Suppressor macrophage treated with lipopolysaccharide for 1 hour (primary cell): ENCODE results near the gene TMEM62.
A peak's percentile ranks its signal among the peaks of the same experiment; 100 is the strongest.
"Not testable (repeated sequence)": the region's sequence is repeated elsewhere in the genome, so short reads cannot be mapped to it uniquely, and the experiment has no call there.

Experiments
- DNase-seq, 3 donors: peaks; one replicate each; pipeline ENCODE4 v3.0.0-alpha.2; 2020 to 2022

TMEM62 gene

DNA sequence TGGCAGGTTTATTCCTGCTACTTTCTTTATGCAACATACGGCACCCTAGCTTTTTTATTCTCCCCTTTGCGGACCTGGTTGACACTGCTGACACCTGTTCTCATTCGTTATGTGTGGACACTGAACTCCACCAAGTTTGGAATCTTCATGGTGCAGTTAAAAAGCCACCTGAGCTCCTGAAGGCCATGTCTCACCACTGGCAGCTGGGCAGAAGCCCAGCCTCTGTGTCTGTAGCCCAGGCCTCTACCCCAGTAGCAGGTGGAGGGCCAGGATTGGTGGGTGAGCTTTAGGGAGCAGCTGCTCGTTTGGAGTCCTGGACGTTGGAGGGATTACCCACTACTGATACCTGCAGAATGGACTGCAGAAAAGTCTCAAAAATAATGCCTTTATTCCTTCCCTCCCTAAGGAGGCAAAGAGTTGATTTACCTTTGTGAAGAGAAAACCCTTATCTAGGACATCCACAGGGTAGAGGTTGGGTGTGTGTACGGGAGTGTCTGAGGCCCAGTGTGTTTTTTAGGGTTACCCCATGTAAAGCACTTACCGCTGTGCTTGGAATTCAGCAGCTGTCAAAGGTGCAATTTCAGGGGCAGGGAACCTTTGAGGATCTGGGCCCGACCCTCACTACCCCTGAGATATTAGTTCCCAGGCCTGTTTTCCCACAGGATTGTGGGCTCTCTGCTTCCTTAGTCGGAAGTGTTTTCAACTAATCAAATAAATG, 51.2 kb downstream of the TMEM62 start:
- no peak for DNase-seq

- DNase-seq, result peak; percentile 91 to 96 (median 92)
These were observed 52.0 kb downstream of the TMEM62 start, which contains the start of gene CCNDBP1 for GRCh38 chr15:43185157-43186002. Gene CCNDBP1 (plus strand): TSS chr15:43185403. CDS start chr15:43185499, 96 bp downstream.

GRCh38 chr15:43186003-43186353, 52.6 kb downstream of the TMEM62 start:
- peak in 2 of 3 donors; percentile 24 to 33 for DNase-seq

DNA sequence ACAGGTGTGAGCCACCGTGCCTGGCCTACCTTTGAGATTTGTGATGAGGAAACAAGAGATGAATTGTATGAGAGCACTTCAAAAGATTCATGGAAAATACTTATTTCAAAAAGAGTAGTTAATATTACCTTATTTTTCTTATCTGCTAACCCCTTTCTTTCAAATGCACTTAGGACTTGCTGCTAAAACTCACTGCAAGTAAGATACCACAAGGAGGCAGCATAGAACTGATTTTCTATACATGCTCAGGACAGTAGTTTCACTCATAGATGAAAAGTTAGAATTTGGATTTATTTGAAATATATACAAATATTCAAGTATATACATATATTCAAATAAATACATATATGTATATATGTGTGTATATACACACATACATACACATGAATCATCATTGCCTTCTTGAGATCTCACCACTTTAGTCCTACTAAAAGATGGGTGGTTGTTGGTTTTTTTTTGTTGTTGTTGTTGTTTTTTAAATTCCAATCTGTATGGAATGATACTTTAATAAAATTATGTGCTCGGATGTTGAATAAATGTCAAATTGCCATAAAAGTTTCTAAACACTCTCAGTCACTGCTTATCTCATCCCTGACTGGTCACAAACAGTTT, 54.3 kb downstream of the TMEM62 start:
- peak; percentile 69 to 80 (median 77) for DNase-seq

- DNase-seq, result no peak
These were observed 55.9 kb downstream of the TMEM62 start for GRCh38 chr15:43189296-43189695.

GRCh38 chr15:43190178-43190577, 56.8 kb downstream of the TMEM62 start:
- no peak for DNase-seq

DNA sequence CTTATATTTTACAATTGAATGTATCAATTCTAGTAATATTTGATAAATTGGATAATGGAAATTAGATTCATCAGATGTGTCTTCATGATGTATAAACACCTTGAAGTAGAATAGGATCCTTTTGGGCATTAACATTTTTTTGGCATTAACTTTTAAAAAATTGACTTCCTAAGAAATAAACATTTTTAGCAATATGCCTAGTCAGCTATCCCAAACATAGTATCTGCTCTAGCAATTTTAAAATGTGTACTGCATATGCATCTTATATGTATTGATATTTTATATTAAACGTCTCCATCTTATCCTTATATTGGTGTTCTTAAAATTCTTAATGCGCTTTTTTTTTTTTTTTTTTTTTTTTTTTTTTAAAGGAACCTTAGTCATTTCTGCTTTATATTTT, 60.3 kb downstream of the TMEM62 start:
- DNase-seq, result no peak

DNA sequence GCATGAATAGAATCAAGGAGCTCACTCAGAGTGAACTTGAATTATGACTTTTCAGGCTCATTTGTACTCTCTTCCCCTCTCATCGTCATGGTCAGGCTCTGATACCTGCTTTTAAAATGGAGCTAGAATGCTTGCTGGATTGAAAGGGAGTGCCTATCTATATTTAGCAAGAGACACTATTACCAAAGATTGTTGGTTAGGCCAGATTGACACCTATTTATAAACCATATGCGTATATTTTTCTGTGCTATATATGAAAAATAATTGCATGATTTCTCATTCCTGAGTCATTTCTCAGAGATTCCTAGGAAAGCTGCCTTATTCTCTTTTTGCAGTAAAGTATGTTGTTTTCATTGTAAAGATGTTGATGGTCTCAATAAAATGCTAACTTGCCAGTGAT, 61.4 kb downstream of the TMEM62 start:
- DNase-seq, result no peak

GRCh38 chr15:43196760-43197548, 63.6 kb downstream of the TMEM62 start:
- DNase-seq, result no peak

GRCh38 chr15:43197773-43198172, 64.4 kb downstream of the TMEM62 start:
- not testable (repeated sequence) for DNase-seq

GRCh38 chr15:43198556-43198955, 65.2 kb downstream of the TMEM62 start:
- not testable (repeated sequence) for DNase-seq

GRCh38 chr15:43198992-43199391, 65.6 kb downstream of the TMEM62 start:
- DNase-seq, result no peak

GRCh38 chr15:43199945-43200488, 66.6 kb downstream of the TMEM62 start:
- DNase-seq, result no peak

DNA sequence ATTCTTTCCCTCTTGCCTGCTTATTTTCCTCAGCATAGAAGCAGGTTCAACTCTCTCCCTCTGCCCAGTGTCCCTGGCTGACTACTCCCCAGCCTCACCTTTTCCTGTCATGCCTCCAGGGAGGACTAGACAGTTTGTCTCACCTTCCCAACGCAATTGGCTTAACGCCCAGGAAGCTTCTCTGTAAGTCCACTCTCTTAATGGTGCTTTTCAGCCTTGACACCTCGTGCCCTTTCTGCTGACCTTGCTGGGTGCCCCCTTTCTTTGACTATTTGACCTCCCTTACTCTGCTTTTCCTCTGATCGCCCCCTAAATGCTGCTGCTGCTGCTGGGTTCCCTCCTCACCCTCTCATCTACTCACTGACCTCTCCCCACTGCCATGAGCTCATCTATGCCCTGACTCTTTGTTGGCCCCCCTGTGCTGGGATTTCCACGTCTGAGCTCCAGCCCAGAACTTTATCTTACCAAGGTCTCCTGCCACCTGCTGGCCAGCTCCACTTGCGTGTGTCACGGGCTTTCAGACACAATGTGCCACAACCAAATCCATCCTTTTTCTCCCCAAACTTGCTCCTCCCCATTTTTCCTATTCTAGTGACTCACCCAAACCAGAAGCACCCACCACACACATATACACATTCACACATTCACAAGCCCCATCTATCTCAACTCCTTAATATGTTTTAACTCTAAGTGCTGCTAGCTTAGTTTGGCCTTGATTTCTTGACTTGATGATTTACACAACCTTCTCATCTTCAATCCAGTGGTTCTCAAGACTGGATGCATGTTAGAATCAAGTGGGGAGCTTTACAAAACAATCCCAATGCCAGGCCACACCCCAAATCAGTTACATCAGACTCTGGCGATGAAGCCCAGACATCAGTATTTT, 70.9 kb downstream of the TMEM62 start:
- peak; percentile 72 to 80 (median 79) for DNase-seq

DNA sequence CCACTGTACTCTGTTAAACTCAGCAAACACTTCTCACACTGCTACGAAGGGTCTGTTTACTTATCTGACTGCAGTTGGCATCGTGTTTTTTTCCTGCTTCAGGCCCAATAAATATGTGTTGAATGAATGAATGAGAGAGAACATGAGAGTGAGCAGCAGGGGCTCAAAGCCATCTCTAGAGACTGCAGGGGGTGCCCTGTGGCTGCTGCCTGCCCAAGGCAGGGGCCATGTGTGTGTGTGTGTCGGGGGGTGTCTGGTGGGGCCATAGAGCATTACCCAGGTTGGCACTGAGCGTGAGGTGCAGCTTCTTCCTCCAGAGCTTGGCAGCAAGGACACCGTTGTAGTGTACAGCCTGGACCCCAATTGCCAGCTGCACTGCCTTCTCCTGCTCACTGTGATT, 72.7 kb downstream of the TMEM62 start:
- no peak for DNase-seq

GRCh38 chr15:43207024-43207423, 73.6 kb downstream of the TMEM62 start:
- DNase-seq, result no peak

DNA sequence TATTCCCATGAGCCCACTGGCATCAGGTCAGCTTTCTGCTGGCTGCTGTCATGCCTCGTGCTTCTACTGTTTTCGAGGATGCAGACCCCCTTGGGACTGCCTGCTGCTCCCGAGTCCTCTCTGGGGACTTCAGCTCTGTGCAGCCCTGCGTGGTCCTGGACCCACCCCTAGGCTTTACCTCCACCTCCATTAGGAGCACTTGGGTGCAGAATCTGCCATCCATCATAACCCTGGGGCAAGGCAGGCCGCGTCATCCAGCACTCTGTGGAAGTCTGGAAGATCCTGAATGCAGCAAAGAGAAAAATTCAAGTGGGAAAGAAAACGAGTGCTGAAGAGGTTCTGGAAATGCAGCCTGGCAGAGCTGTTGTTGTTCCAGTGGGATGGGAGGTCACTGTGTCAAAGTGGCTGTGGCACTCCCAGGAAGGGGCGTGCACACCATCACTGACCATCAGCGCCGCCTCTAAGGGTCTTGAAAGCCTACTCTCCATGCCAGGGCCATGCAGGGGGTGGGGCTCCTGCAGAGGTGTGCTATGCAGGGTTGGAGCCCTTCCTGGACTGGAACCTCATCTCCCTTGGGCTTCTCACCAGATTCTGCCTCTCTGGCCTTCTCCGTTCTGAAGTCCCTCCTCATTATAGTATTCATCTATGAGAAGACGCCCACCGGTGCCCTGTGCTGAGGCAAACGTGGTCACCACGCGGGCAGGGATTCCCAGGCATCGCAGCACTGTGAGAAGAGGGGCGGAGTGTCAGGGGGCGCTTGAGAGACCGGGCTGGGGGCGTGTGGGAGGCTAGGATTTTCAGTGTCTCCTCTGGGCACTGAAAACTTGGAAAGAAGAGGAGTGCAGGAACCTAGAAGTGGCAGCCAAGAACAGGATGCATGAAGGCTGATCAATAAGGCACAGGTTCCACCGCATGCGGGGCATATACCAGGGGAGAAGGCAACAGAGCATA, 74.9 kb downstream of the TMEM62 start:
- DNase-seq, result no peak

DNA sequence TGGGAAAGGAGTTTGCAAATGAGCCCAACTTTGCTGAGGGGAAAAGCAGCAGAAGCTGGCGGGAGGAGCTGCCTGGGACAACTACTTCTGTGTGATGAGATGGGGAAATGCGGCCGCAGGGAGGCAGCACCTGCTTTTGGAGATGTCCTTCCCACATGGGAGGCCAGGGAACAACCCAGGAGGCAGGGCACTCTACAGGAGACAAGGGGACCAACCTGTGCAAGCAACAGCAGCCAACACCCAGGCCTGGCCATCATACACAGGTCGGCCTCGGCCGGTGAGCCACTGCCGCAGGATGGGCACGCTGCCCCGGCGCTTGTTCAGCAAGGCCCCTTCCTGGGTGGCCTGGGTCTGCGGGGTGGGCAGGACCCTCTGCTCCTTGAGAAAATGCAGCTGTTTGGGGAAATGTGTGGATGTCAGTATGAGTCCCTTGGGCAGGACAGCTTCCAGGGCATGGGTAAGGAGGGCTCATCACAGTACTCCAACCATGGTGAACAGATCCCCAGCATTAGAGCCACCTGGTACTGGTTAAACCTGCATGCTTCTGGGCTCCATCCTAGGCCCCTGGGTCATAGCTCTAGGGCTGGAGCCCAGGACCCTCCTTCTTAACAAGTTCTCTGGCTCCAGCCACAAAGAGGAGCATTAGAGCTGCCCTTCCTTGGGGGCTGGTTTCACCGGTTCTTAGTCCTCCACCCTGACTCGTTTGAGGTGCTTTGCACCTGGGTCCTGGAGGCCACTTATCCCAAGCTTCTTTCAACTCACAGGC, 75.9 kb downstream of the TMEM62 start:
- DNase-seq, result peak in 1 of 3 donors; percentile 31

GRCh38 chr15:43210172-43210745, 76.9 kb downstream of the TMEM62 start:
- DNase-seq, result no peak
